WTC11 (cell line): ENCODE measurements around the gene FBXW2.

Experiments used
- CTCF ChIP-seq: fragments of 200-600 bp; IDR thresholded peaks from 2 replicates; pipeline ENCODE4 v1.8.0; 2022; ENCODE audit warnings: antibody characterized with exemption
- GRHL2 ChIP-seq: fragments of 250-450 bp; sonication (Bioruptor Pico); IDR thresholded peaks from 2 replicates; pipeline ENCODE4 v1.8.0; 2022; ENCODE audit warnings: mild to moderate bottlenecking, moderate library complexity; ENCODE audit not compliant: insufficient replicate concordance, severe bottlenecking
- MAX ChIP-seq: sonication (generic); formaldehyde crosslinking; IDR thresholded peaks from 2 replicates; pipeline ENCODE4 v1.8.0; 2022; ENCODE audit warnings: mild to moderate bottlenecking, missing genetic modification reagents
- PRRX2 ChIP-seq: fragments of 250-450 bp; sonication (Bioruptor Pico); IDR thresholded peaks from 2 replicates; pipeline ENCODE4 v1.8.0; 2021; ENCODE audit warnings: mild to moderate bottlenecking
- TCF7 ChIP-seq: sonication (generic); formaldehyde crosslinking; IDR thresholded peaks from 2 replicates; pipeline ENCODE4 v1.8.0; 2022; ENCODE audit warnings: mild to moderate bottlenecking, low read depth, missing genetic modification reagents, moderate library complexity

DNA sequence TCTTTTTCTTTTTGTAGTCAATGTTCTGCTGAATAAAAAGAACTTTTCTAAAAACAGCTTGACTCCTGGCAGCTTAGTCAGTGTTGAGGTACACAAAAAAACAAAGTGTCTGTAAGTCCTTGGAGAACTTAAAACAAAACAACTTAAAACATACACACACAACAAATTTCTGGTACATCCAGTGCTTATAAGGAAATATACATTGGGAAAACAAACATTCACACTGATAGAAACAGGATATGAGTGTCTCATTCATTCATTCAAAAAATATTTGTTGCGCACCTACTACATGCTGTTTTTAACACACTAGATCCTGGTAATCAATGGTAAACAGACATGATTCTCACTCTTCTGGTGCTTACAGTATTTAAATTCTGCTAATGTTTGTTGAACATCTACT, 51.5 kb downstream of the FBXW2 start:
- TF ChIP-seq PRRX2 (CRISPR knock-in tag) (no peak), MAX (CRISPR knock-in tag) (no peak), CTCF (no peak), GRHL2 (CRISPR knock-in tag) (no peak), TCF7 (no peak)
